OCI-LY7 (cell line): ENCODE data around the gene LEAP2. TPM values are rescaled to one million over a fixed set of nuclear protein-coding genes. Genes with fewer than 3 reads are reported as not detected.

ENCODE experiments used
- BruUV-seq: library from RNA; stranded (reverse); fragments of 400-500 nt; replicated peaks from 2 replicates; lab custom pipeline; 2021; lab: Mats Ljungman, UMichigan
- CTCF ChIA-PET: fragments of 300-600 bp; sonication (Branson Sonifier 250); formaldehyde crosslinking; loops from one replicate; lab custom pipeline; 2022; ENCODE audit warnings: antibody characterized with exemption; ENCODE audit not compliant: unreplicated experiment; lab: Charles Lee
- POLR2A ChIA-PET: fragments of 300-600 bp; sonication (Branson Sonifier 250); formaldehyde crosslinking; loops from one replicate; lab custom pipeline; 2022; ENCODE audit warnings: antibody characterized with exemption; lab: Charles Lee
- DNase-seq: peaks from one replicate; pipeline ENCODE4 v3.0.0-alpha.2; 2015; ENCODE audit warnings: low spot score
- H2AFZ ChIP-seq: fragments of 200-600 bp; sonication (generic), shearing (Covaris generic); 2 replicates; pipeline ENCODE4 v1.6.1; 2014; ENCODE audit warnings: mild to moderate bottlenecking, antibody characterized with exemption, low read length, moderate library complexity
- H3K27ac ChIP-seq: fragments of 200-600 bp; sonication (generic); 2 replicates; pipeline ENCODE4 v1.5.1; 2014; ENCODE audit warnings: mixed run types, low read depth, mild to moderate bottlenecking, moderate library complexity, low read length, inconsistent platforms; ENCODE audit not compliant: poor library complexity, severe bottlenecking
- H3K36me3 ChIP-seq: fragments of 200-600 bp; sonication (generic); 2 replicates; pipeline ENCODE4 v1.6.1; 2014; ENCODE audit warnings: mild to moderate bottlenecking, antibody characterized with exemption, low read length, moderate library complexity, mixed read lengths; ENCODE audit not compliant: insufficient read depth
- H3K4me1 ChIP-seq: fragments of 200-600 bp; sonication (generic); 2 replicates; pipeline ENCODE4 v1.5.1; 2014; ENCODE audit warnings: mild to moderate bottlenecking, low read length; ENCODE audit not compliant: insufficient read depth, poor library complexity, severe bottlenecking
- H3K4me2 ChIP-seq: fragments of 200-600 bp; sonication (generic); 2 replicates; pipeline ENCODE4 v1.6.1; 2014; ENCODE audit warnings: mild to moderate bottlenecking, low read length
- H3K4me3 ChIP-seq: fragments of 200-600 bp; sonication (generic); 2 replicates; pipeline ENCODE4 v1.5.1; 2014; ENCODE audit warnings: mild to moderate bottlenecking, low read depth, low read length; ENCODE audit not compliant: poor library complexity, severe bottlenecking
- H3K79me2 ChIP-seq: fragments of 200-600 bp; sonication (generic); 2 replicates; pipeline ENCODE4 v1.6.1; 2016; ENCODE audit warnings: low read depth, mild to moderate bottlenecking, low read length, moderate library complexity, mixed read lengths; ENCODE audit not compliant: insufficient read depth
- H3K9me2 ChIP-seq: fragments of 200-600 bp; sonication (generic); 2 replicates; pipeline ENCODE4 v1.6.1; 2016; ENCODE audit warnings: mild to moderate bottlenecking, low read length, mixed read lengths; ENCODE audit not compliant: insufficient read depth
- H3K9me3 ChIP-seq: fragments of 200-600 bp; sonication (generic); 2 replicates; pipeline ENCODE4 v1.6.1; 2014; ENCODE audit warnings: mild to moderate bottlenecking, mixed run types, low read length, mixed read lengths
- H4K20me1 ChIP-seq: fragments of 200-600 bp; sonication (generic); 2 replicates; pipeline ENCODE4 v1.6.1; 2014; ENCODE audit warnings: mild to moderate bottlenecking, antibody characterized with exemption, low read length, moderate library complexity, mixed read lengths; ENCODE audit not compliant: insufficient read depth
- CTCF ChIP-seq: fragments of 200-600 bp; sonication (generic); conservative IDR thresholded peaks from 2 replicates; pipeline ENCODE4 v1.5.1; 2014; ENCODE audit warnings: mild to moderate bottlenecking, antibody characterized with exemption, low read length, moderate library complexity, mixed read lengths
- EZH2phosphoT487 ChIP-seq: fragments of 200-600 bp; sonication (generic); IDR thresholded peaks from 2 replicates; pipeline ENCODE4 v1.6.1; 2018; ENCODE audit warnings: low read depth, borderline replicate concordance, mild to moderate bottlenecking, mixed run types, antibody characterized with exemption, low read length, moderate library complexity, mixed read lengths
- intact Hi-C: fragments of 100-400 bp; cut with micrococcal nuclease; formaldehyde crosslinking; loops from one replicate; pipeline ENCODE4 v1.10.0; 2022; ENCODE audit not compliant: unreplicated experiment
- total RNA-seq, 2 experiments: library from RNA; depleted of rRNA in 1 of 2; stranded (reverse); fragments of >200 nt in 1 of 2; shearing (Covaris generic) in 1 of 2; gene quantifications; 2 replicates each; pipeline ENCODE4 v1.2.3, GENCODE V29; 2014 to 2022

Gene LEAP2
- total RNA-seq, 2 experiments from 2014 or later: 4.4 to 5.6 TPM

DNA sequence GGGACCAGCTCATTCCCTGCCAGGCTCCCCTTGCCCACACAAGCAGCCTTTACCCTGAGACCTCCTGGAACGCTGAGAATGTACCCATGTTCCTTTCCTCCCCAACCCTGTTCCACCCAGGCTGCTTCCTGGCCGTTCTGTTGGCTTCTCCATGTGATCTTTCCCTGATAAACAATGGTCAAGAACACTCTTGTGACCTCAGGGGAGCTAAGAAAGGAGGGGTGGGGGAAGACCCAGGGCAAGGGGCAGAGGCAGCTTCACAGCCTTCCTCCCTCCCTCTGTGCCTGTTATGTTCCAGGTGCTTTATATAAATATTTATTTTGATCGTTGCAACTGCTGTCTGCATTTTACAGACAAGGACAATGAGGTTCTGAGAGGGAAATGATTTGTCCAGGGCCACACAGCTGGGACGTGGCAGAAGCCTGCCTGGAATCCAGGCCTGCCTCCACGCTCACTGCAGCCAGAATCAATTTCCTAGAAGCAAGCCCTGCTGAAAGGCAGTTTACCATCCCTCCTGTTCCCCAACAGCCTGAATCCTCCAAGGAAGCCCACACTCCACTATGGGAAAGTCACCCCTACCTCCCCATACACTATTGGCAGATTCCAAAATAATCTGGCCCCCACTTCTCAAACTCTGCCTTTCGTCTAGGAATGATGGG is 46.9 kb upstream of the LEAP2 start:
- TF ChIP-seq CTCF: no peak
- no peaks in the 10 kb centered on the region for H3K9me3 ChIP-seq
- no peaks in the 10 kb centered on the region for H3K9me2 ChIP-seq
- no peak for DNase-seq
- no peak overlapping the region for H3K4me3 ChIP-seq
- H3K79me2 ChIP-seq: no peaks in the 10 kb centered on the region
- BruUV-seq: no TSS peak
- ChIA-PET POLR2A (no interaction called here), CTCF (interaction anchor here (0.5 kb wide), 1 partner anchor 165 kb away, joined by 3 read pairs; no protein-coding TSS in a partner anchor)
- no peak overlapping the region for H3K4me2 ChIP-seq
- no peaks in the 10 kb centered on the region for H3K36me3 ChIP-seq
- no peak overlapping the region for H2AFZ ChIP-seq
- H4K20me1 ChIP-seq: no peaks in the 10 kb centered on the region
- intact Hi-C loops: no loop called here
- H3K27ac ChIP-seq: no peak overlapping the region
- H3K4me1 ChIP-seq: peaks cover 5% of the 10 kb centered on the region

DNA sequence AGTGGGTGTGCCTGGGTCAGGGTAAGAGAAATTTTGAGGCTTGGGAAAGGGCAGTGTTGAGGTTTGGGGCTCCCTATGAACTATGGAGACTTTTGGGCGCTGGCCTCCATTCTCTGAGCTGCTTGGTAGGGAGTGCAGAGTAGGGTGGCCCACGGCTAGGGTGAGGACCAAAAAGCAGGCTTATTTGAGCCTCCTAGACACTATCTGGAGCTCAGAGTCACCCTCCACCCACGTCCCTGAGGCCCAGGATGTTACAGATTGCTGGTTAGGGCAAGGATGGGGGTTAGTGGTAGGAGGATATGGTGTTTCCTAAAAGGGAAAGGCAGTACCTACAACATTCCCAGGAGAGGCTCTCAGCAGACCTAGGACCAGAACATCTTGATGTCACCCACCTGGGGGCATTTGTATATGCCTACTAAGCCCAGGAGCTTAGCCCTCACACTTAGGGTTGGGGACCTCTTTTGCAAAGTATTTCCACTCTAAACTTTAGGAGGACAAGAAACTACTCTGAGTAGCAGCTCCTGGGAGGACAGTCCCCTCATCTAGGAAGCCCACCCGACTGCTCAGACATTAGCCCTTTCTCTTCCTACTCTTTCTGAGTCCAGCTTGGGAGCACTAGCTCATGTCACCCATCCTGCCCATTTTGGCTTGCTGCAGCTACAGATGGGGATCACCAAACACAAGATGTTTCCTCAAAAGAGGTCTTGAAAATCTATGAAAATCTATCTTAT is 45.4 kb upstream of the LEAP2 start:
- no peak overlapping the region for H2AFZ ChIP-seq
- no peaks in the 10 kb centered on the region for H3K79me2 ChIP-seq
- CTCF ChIA-PET: interaction anchor here (0.6 to 1.0 kb wide), 3 partner anchors 55 to 568 kb away, joined by 3 to 9 read pairs (median 4); no protein-coding TSS in a partner anchor
- peaks cover 5% of the 10 kb centered on the region for H3K4me1 ChIP-seq
- no peak overlapping the region for H3K4me3 ChIP-seq
- H4K20me1 ChIP-seq: no peaks in the 10 kb centered on the region
- H3K36me3 ChIP-seq: no peaks in the 10 kb centered on the region
- no TSS peak for BruUV-seq
- POLR2A ChIA-PET: interaction anchor here (0.5 to 0.6 kb wide), 4 partner anchors 57 to 1163 kb away, joined by 3 to 5 read pairs (median 3); no protein-coding TSS in a partner anchor
- intact Hi-C loops: no loop called here
- no peak for TF ChIP-seq EZH2phosphoT487
- TF ChIP-seq CTCF: no peak
- DNase-seq: no peak
- H3K9me3 ChIP-seq: no peaks in the 10 kb centered on the region
- H3K9me2 ChIP-seq: no peaks in the 10 kb centered on the region
- no peak overlapping the region for H3K27ac ChIP-seq
- no peak overlapping the region for H3K4me2 ChIP-seq
